ENCODE results near the gene TNFRSF9.

Gene TNFRSF9

DNA sequence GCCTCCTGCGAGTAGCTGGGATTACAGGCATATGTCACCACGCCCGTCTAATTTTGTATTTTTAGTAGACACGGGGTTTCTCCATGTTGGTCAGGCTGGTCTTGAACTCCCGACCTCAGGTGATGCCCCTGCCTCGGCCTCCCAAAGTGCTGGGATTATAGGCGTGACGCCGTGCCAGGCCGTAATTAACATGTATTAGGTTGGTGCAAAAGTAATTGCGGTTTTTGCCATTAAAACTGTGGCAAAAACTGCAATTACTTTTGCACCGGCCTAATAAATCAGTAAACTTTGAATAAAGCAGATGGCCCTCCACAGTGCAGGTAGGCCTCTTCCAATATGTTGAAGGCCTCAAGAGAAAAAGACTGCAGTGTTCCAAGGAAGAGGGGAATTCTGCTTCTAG is 35.4 kb downstream of the TNFRSF9 start:
- DNase-seq (ENCODE audit: extremely low read depth, low read depth): no peak
- TF ChIP-seq, protein P1, sequence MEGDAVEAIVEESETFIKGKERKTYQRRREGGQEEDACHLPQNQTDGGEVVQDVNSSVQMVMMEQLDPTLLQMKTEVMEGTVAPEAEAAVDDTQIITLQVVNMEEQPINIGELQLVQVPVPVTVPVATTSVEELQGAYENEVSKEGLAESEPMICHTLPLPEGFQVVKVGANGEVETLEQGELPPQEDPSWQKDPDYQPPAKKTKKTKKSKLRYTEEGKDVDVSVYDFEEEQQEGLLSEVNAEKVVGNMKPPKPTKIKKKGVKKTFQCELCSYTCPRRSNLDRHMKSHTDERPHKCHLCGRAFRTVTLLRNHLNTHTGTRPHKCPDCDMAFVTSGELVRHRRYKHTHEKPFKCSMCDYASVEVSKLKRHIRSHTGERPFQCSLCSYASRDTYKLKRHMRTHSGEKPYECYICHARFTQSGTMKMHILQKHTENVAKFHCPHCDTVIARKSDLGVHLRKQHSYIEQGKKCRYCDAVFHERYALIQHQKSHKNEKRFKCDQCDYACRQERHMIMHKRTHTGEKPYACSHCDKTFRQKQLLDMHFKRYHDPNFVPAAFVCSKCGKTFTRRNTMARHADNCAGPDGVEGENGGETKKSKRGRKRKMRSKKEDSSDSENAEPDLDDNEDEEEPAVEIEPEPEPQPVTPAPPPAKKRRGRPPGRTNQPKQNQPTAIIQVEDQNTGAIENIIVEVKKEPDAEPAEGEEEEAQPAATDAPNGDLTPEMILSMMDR (IDR thresholded peaks at IDR 0.05; ENCODE audit: low read depth, low read length, missing control alignments): no peak
- H3K4me3 ChIP-seq (replicated peaks; ENCODE audit: low read depth, low read length): no peak overlapping the region

DNA sequence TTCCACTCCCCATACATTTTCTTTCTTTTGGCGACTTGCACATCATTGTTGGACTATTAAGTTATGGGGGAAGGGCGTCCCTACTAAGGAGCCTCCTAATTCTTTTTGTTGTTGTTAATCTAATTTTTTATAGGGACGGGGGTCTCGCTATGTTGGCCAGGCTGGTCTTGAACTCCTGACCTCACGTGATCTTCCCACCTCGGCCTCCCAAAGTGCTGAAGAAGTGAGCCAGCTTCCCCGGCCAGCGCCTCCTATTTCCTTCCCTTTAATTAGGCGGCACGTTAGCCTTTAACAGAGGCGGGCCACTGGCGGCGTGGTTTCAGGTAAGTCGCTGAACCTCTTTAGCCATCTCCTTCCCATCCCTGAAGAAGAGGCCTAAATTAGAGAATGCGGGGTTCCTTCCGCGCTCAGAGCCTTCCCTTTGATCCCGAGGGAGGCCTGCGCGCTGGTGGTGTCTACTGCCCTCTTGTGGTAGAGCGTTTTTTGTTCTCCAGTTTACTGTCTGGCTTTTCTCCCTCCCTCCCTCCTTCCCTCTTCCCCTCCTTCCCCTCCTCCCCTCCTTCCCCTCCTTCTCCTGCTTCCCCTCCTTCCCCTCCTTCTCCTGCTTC is 38.1 kb downstream of the TNFRSF9 start:
- TF ChIP-seq, protein P1 (IDR thresholded peaks at IDR 0.05; ENCODE audit: low read depth, low read length, missing control alignments): peak; percentile 69
- peak; percentile 61 for DNase-seq (ENCODE audit: extremely low read depth, low read depth)
- H3K4me3 ChIP-seq (replicated peaks; ENCODE audit: low read depth, low read length): no peak overlapping the region

DNA sequence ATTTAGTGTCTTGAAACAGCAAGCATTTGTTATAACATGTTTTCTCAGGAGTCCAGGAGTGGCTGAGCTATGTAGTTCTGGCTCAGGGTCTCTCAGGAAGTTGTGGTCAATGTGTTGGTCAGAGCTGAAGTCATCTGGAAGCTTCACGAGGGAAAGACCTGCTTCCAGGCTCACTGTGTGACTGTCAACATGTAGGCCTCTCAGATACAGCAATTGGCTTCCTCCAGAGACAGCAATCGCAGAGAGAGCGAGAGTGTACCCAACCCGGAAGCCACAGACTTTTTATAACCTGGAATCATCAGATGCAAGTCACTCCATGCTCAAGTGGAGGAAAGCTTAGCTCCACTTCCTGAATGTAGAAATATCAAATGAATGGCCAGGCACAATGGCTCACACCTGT is 40.9 kb downstream of the TNFRSF9 start:
- no peak overlapping the region for H3K4me3 ChIP-seq (replicated peaks; ENCODE audit: low read depth, low read length)
- no peak for DNase-seq (ENCODE audit: extremely low read depth, low read depth)
- TF ChIP-seq, protein P1 (IDR thresholded peaks at IDR 0.05; ENCODE audit: low read depth, low read length, missing control alignments): no peak

DNA sequence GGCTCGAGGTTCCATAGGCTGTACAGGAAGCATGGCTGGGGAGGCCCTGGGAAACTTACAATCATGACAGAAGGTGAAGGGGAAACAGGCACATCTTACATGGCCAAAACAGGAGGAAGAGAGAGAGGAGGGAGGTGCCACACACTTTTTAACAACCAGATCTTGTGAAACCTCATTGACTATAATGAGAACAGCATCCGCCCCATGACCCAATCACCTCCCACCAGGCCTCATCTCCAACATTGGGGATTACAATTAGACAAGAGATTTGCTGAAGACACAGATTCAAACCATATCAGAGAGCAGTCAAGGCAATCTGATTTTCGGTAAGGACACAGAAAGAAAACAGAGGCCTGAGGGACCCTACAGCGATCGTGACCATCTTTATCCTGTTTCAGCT is 41.7 kb downstream of the TNFRSF9 start:
- H3K4me3 ChIP-seq (replicated peaks; ENCODE audit: low read depth, low read length): no peak overlapping the region
- TF ChIP-seq, protein P1 (IDR thresholded peaks at IDR 0.05; ENCODE audit: low read depth, low read length, missing control alignments): no peak
- DNase-seq (ENCODE audit: extremely low read depth, low read depth): no peak

DNA sequence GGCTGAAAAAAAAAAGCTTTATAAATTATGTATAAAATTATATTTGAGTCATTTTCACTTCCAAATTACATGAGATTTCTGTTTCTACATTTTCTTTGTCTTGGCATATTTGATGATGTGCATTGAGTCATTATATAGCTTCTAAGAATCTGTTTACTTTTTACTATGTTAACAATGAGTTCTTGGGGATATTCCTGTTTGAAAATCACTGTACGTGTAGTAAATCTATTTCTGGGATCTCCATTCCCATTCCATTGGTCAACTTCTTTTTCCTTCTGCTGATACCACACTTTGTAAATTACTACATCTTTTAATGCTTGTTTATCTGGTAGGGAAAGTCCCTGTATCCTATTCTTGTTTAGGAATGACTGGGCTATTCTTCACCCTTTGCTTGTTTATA is 43.6 kb downstream of the TNFRSF9 start:
- no peak for DNase-seq (ENCODE audit: extremely low read depth, low read depth)
- TF ChIP-seq, protein P1 (IDR thresholded peaks at IDR 0.05; ENCODE audit: low read depth, low read length, missing control alignments): no peak

DNA sequence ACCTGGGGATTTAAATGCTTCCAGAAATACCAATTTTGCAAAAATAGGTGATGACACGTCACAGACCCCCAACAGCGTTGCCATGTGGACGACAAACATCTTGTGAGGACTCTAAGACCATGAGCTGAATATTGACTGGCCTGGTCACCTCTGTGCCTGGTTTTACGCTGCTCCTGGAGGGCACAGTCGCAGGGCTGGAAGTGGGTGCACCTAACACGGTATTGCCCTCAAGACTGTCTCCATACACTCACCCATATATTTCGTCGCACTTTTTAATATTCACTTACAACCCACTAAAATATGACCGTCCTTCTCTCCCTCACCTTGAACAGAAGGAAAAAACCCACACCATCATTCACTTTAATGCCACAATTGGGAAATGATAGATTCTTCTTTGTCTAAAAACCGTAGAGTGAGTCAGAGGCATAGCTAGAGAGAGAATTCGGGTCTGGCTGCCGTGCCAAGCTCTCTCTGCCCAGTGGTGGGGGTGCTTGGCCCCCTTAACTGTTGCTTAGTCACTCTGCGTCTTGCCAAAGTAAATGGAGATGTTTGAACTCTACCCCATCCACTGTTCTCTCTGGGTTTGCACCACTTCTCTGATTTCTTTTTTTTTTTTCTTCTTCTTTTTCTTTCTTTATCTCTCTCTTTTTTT is 47.0 kb downstream of the TNFRSF9 start:
- DNase-seq (ENCODE audit: extremely low read depth, low read depth): no peak
- TF ChIP-seq, protein P1 (IDR thresholded peaks at IDR 0.05; ENCODE audit: low read depth, low read length, missing control alignments): no peak
- no peak overlapping the region for H3K4me3 ChIP-seq (replicated peaks; ENCODE audit: low read depth, low read length)

More for the DNA sequence above, 43.6 kb downstream of the TNFRSF9 start:
- H3K4me3 ChIP-seq (replicated peaks; ENCODE audit: low read depth, low read length): no peak overlapping the region
